CD14-positive monocyte (primary cell): ENCODE results near the gene STXBP2. TPM values are rescaled to one million over a fixed set of nuclear protein-coding genes. Genes with fewer than 3 reads are reported as not detected.
A peak's percentile ranks its signal among the peaks of the same experiment; 100 is the strongest.

ENCODE experiments used
- DNase-seq, 3 donors: peaks; one replicate each; pipeline ENCODE4 v3.0.0-alpha.2; 2011 to 2022
- H2AFZ ChIP-seq: 2 replicates; pipeline ENCODE4 v1.6.0; 2012; ENCODE audit warnings: mild to moderate bottlenecking, low read depth, low read length, inconsistent platforms; ENCODE audit not compliant: insufficient read depth, poor library complexity, severe bottlenecking
- H3K27ac ChIP-seq, 2 donors: 1 replicate in 1 of 2; 2 replicates in 1 of 2; pipeline ENCODE4 v1.5.1; 2012 to 2013; ENCODE audit warnings: low read length in 2 of 2, control low read depth in 1 of 2, inconsistent platforms in 1 of 2, low read depth in 1 of 2, mild to moderate bottlenecking in 1 of 2
- H3K27me3 ChIP-seq, 2 donors: one replicate each; pipeline versions ENCODE4 v1.6.0 to v1.6.1; 2011 to 2013; ENCODE audit warnings: low read length in 2 of 2; ENCODE audit not compliant: control insufficient read depth in 2 of 2, insufficient read depth in 2 of 2
- H3K36me3 ChIP-seq, 2 donors: replicated peaks in 1 of 2; 1 replicate in 1 of 2; 2 replicates in 1 of 2; pipeline versions ENCODE4 v1.5.1 to v1.6.1; 2012 to 2013; ENCODE audit warnings: low read length in 2 of 2, control low read depth in 1 of 2, inconsistent platforms in 1 of 2, mild to moderate bottlenecking in 1 of 2; ENCODE audit not compliant: insufficient read depth in 2 of 2, control insufficient read depth in 1 of 2
- H3K4me1 ChIP-seq, 2 donors: 1 replicate in 1 of 2; 2 replicates in 1 of 2; pipeline versions ENCODE4 v1.5.1 to v1.6.1; 2012 to 2013; ENCODE audit warnings: low read length in 2 of 2, control low read depth in 1 of 2, inconsistent platforms in 1 of 2, mild to moderate bottlenecking in 1 of 2, moderate library complexity in 1 of 2; ENCODE audit not compliant: insufficient read depth in 2 of 2, control insufficient read depth in 1 of 2
- H3K4me2 ChIP-seq: replicated peaks from 2 replicates; pipeline ENCODE3; 2012; ENCODE audit warnings: low read length, moderate library complexity, mild to moderate bottlenecking; ENCODE audit not compliant: poor library complexity, severe bottlenecking; ENCODE audit errors: extremely low read depth
- H3K4me3 ChIP-seq, 3 experiments: fragments of 200-600 bp in 1 of 3; sonication (generic) in 1 of 3; replicated peaks in 1 of 3; 1 replicate in 2 of 3; 2 replicates in 1 of 3; pipeline ENCODE4 v1.5.1; 2011 to 2013; ENCODE audit warnings: low read length in 3 of 3, mild to moderate bottlenecking in 3 of 3, control low read depth in 2 of 3, low read depth in 2 of 3, inconsistent platforms in 1 of 3, moderate library complexity in 1 of 3
- H3K79me2 ChIP-seq: 2 replicates; pipeline ENCODE4 v1.6.0; 2012; ENCODE audit warnings: mild to moderate bottlenecking, control low read depth, inconsistent platforms, low read length, moderate library complexity; ENCODE audit not compliant: insufficient read depth
- H3K9ac ChIP-seq: 2 replicates; pipeline ENCODE4 v1.6.0; 2017; ENCODE audit warnings: low read length, mild to moderate bottlenecking; ENCODE audit not compliant: insufficient read depth, poor library complexity, severe bottlenecking
- H3K9me3 ChIP-seq, 2 donors: replicated peaks in 1 of 2; 1 replicate in 1 of 2; 2 replicates in 1 of 2; pipeline versions ENCODE4 v1.5.1 to v1.6.1; 2012 to 2013; ENCODE audit warnings: low read length in 2 of 2, control low read depth in 1 of 2; ENCODE audit not compliant: control insufficient read depth in 1 of 2, insufficient read depth in 1 of 2
- H4K20me1 ChIP-seq: 2 replicates; pipeline ENCODE4 v1.6.0; 2012; ENCODE audit warnings: mild to moderate bottlenecking, low read length, control low read depth, moderate library complexity; ENCODE audit not compliant: insufficient read depth
- H3K27ac Mint-ChIP-seq, 7 donors: one replicate each; pipeline ENCODE4 v1.8.0; 2020; ENCODE audit warnings: mild to moderate bottlenecking in 7 of 7, mixed read lengths in 7 of 7, moderate library complexity in 6 of 7, inconsistent platforms in 2 of 7
- H3K27me3 Mint-ChIP-seq, 3 donors: one replicate each; pipeline ENCODE4 v1.8.0; 2021 to 2022; ENCODE audit warnings: low read depth in 3 of 3, mild to moderate bottlenecking in 3 of 3, mixed read lengths in 3 of 3, moderate library complexity in 3 of 3, inconsistent platforms in 1 of 3
- H3K36me3 Mint-ChIP-seq, 2 donors: one replicate each; pipeline ENCODE4 v1.8.0; 2020; ENCODE audit warnings: mixed read lengths in 2 of 2, inconsistent platforms in 1 of 2, mild to moderate bottlenecking in 1 of 2
- H3K4me1 Mint-ChIP-seq: one replicate; pipeline ENCODE4 v1.8.0; 2020; ENCODE audit warnings: mild to moderate bottlenecking, mixed read lengths
- H3K4me3 Mint-ChIP-seq, 2 donors: one replicate each; pipeline ENCODE4 v1.8.0; 2020; ENCODE audit warnings: mild to moderate bottlenecking in 2 of 2, mixed read lengths in 2 of 2, moderate library complexity in 1 of 2
- H3K9me3 Mint-ChIP-seq, 7 donors: one replicate each; pipeline ENCODE4 v1.8.0; 2020 to 2022; ENCODE audit warnings: mixed read lengths in 7 of 7, mild to moderate bottlenecking in 6 of 7, moderate library complexity in 6 of 7, inconsistent platforms in 2 of 7
- WGBS: methylation state at CpG from one replicate; pipeline ENCODE4 v1.1.5; 2013; ENCODE audit warnings: missing lambda C conversion rate; ENCODE audit not compliant: insufficient coverage; 5-methylcytosine and 5-hydroxymethylcytosine counted together
- intact Hi-C, 2 donors: fragments of 100-400 bp; cut with micrococcal nuclease; formaldehyde crosslinking; loops; one replicate each; pipeline versions ENCODE4 v1.15.0 to v1.15.1; 2023
- polyA plus RNA-seq, 3 donors: library from polyadenylated mRNA; depleted of rRNA in 1 of 3; unstranded in 2 of 3; stranded (reverse) in 1 of 3; fragments of 300-500 nt in 2 of 3; fragments of >200 nt in 1 of 3; fragmentation: Illumina TruSeq in 2 of 3; gene quantifications; 1 replicate in 2 of 3; 2 replicates in 1 of 3; pipeline ENCODE4 v1.2.3, GENCODE V29; 2012 to 2021
- TF ChIP-seq, protein P1 (sequence below): fragments of 200-600 bp; IDR thresholded peaks from one replicate; pipeline ENCODE4 v1.8.0; 2022; ENCODE audit warnings: antibody characterized with exemption, mild to moderate bottlenecking

STXBP2 gene
- polyA plus RNA-seq, 3 donors, result 249 to 846 (median 327) TPM

GRCh38 chr19:7645656-7646425 lies 8.9 kb downstream of the STXBP2 start:
- H3K27me3 Mint-ChIP-seq, result peaks cover 0 to 2% (median 0%) of the 10 kb centered on the region in 3 donors
- peaks cover 35 to 63% of the 10 kb centered on the region in 2 donors for H3K36me3 Mint-ChIP-seq
- WGBS, result 24% methylated on average over 18 of the region's 20 CpGs
- H4K20me1 ChIP-seq, result peaks cover 44% of the 10 kb centered on the region
- H2AFZ ChIP-seq, result peak overlapping the region; percentile 8
- H3K36me3 ChIP-seq, result peaks cover 36 to 62% of the 10 kb centered on the region in 2 donors
- no peaks in the 10 kb centered on the region for H3K9me3 ChIP-seq
- H3K9ac ChIP-seq, result peak overlapping the region; percentile 61
- H3K4me2 ChIP-seq, result peak overlapping the region; percentile 86
- H3K27me3 ChIP-seq, result no peaks in the 10 kb centered on the region
- peak overlapping the region; percentile 21 to 75 (median 51) for H3K4me3 ChIP-seq
- peaks cover 36% of the 10 kb centered on the region for H3K4me1 Mint-ChIP-seq
- peaks cover 57% of the 10 kb centered on the region for H3K79me2 ChIP-seq
- TF ChIP-seq, protein P1, sequence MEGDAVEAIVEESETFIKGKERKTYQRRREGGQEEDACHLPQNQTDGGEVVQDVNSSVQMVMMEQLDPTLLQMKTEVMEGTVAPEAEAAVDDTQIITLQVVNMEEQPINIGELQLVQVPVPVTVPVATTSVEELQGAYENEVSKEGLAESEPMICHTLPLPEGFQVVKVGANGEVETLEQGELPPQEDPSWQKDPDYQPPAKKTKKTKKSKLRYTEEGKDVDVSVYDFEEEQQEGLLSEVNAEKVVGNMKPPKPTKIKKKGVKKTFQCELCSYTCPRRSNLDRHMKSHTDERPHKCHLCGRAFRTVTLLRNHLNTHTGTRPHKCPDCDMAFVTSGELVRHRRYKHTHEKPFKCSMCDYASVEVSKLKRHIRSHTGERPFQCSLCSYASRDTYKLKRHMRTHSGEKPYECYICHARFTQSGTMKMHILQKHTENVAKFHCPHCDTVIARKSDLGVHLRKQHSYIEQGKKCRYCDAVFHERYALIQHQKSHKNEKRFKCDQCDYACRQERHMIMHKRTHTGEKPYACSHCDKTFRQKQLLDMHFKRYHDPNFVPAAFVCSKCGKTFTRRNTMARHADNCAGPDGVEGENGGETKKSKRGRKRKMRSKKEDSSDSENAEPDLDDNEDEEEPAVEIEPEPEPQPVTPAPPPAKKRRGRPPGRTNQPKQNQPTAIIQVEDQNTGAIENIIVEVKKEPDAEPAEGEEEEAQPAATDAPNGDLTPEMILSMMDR, result no peak
- H3K9me3 Mint-ChIP-seq, result peaks cover 0 to 2% (median 0%) of the 10 kb centered on the region in 7 donors
- DNase-seq, result no peak
- H3K4me3 Mint-ChIP-seq, result peak overlapping the region; percentile 71 to 94
- peaks cover 46 to 58% of the 10 kb centered on the region in 2 donors for H3K4me1 ChIP-seq
- peak overlapping the region; percentile 88 to 98 (median 93) for H3K27ac Mint-ChIP-seq
- peak overlapping the region; percentile 73 to 87 for H3K27ac ChIP-seq
- intact Hi-C loops, result loop anchor here in 1 of 2 donors (5.0 kb wide), 1 partner anchor 36 kb away; the partner anchor contains the start of gene TRAPPC5

DNA sequence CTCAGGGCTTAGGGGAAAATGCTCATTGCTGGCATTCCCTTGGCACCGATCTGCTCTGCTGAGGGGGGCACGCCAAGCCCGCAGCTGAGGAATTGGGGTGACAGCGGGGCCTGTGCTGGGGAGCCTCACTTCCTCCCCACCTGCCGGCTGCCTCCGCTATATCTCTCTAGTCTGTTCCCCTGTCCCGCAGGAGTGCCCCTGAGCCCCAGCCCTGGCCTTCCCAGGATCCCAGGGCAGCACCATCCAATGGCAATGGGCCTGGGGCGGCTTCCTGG lies 9.5 kb downstream of the STXBP2 start:
- Histone ChIP-seq H2AFZ (no peak overlapping the region), H3K4me3 (peak overlapping the region; percentile 21 to 75 (median 51)), H3K27ac (peak overlapping the region; percentile 73 to 87), H3K9ac (peak overlapping the region; percentile 61), H3K4me2 (peak overlapping the region; percentile 86), H3K79me2 (peaks cover 52% of the 10 kb centered on the region), H3K27me3 (no peaks in the 10 kb centered on the region), H3K36me3 (peaks cover 31 to 56% of the 10 kb centered on the region in 2 donors), H4K20me1 (peaks cover 39% of the 10 kb centered on the region), H3K9me3 (no peaks in the 10 kb centered on the region), H3K4me1 (peaks cover 46 to 58% of the 10 kb centered on the region in 2 donors)
- Mint-ChIP-seq H3K9me3 (peaks cover 0 to 2% (median 0%) of the 10 kb centered on the region in 7 donors), H3K27me3 (peaks cover 0 to 2% (median 1%) of the 10 kb centered on the region in 3 donors), H3K27ac (peak overlapping the region in 6 of 7 donors; percentile 50 to 97 (median 92)), H3K4me3 (peak overlapping the region; percentile 71 to 94), H3K36me3 (peaks cover 33 to 58% of the 10 kb centered on the region in 2 donors), H3K4me1 (peaks cover 36% of the 10 kb centered on the region)
- TF ChIP-seq, protein P1, result no peak
- DNase-seq, result no peak
- intact Hi-C loops, result loop anchor here in 1 of 2 donors (5.0 kb wide), 1 partner anchor 36 kb away; the partner anchor contains the start of gene TRAPPC5
- 40% methylated on average over 7 of the region's 8 CpGs for WGBS
